Kidney (tissue), 14 donors: ENCODE measurements around the gene DHX57. TPM values are rescaled to one million over a fixed set of nuclear protein-coding genes. Genes with fewer than 3 reads are reported as not detected.

Experiments
- DNase-seq, 5 donors: peaks; one replicate each; pipeline ENCODE4 v3.0.0-alpha.2; 2013 to 2020
- FAIRE-seq: peaks from 2 replicates; lab custom pipeline; 2012; peaks lifted over from hg19 to GRCh38; lab: Jason Lieb, UNC
- H3K27ac ChIP-seq, 2 donors: one replicate each; pipeline ENCODE4 v1.7.0; 2013; ENCODE audit warnings: low read depth in 2 of 2, low read length in 2 of 2, inconsistent platforms in 1 of 2
- H3K27me3 ChIP-seq: one replicate; pipeline ENCODE4 v1.7.1; 2013; ENCODE audit warnings: low read length, inconsistent platforms; ENCODE audit not compliant: control insufficient read depth, insufficient read depth
- H3K36me3 ChIP-seq, 3 donors: one replicate each; pipeline versions ENCODE4 v1.7.0 to v1.7.1; 2013; ENCODE audit warnings: low read length in 3 of 3, control low read depth in 1 of 3, inconsistent platforms in 1 of 3; ENCODE audit not compliant: insufficient read depth in 3 of 3, control insufficient read depth in 2 of 3
- H3K4me1 ChIP-seq, 3 donors: one replicate each; pipeline versions ENCODE4 v1.7.0 to v1.7.1; 2013; ENCODE audit warnings: low read length in 3 of 3, inconsistent platforms in 1 of 3, low read depth in 1 of 3; ENCODE audit not compliant: control insufficient read depth in 2 of 3, insufficient read depth in 2 of 3
- H3K4me3 ChIP-seq, 3 donors: one replicate each; pipeline versions ENCODE4 v1.7.0 to v1.8.1; 2013; ENCODE audit warnings: low read length in 3 of 3, control low read depth in 1 of 3, inconsistent platforms in 1 of 3
- H3K9ac ChIP-seq, 3 donors: one replicate each; pipeline versions ENCODE4 v1.7.0 to v1.7.1; 2013; ENCODE audit warnings: low read length in 3 of 3, control low read depth in 1 of 3, inconsistent platforms in 1 of 3
- H3K9me3 ChIP-seq, 3 donors: one replicate each; pipeline versions ENCODE4 v1.7.0 to v1.7.1; 2013; ENCODE audit warnings: low read length in 3 of 3, control low read depth in 1 of 3, inconsistent platforms in 1 of 3; ENCODE audit not compliant: control insufficient read depth in 2 of 3, insufficient read depth in 1 of 3
- CTCF ChIP-seq: IDR thresholded peaks from 3 replicates; pipeline ENCODE4 v1.5.1; 2012; ENCODE audit warnings: mild to moderate bottlenecking, moderate library complexity, borderline replicate concordance; ENCODE audit not compliant: insufficient read depth; ENCODE audit errors: extremely low read depth
- intact Hi-C: fragments of 100-400 bp; cut with DNase I; formaldehyde crosslinking; loops from one replicate; pipeline ENCODE4 v1.11.1; 2022
- polyA plus RNA-seq: library from polyadenylated mRNA; stranded (reverse); fragments of 350-450 nt; fragmentation: Illumina TruSeq; extraction: RNeasy Lipid Tissue Mini Kit (QIAGEN cat#74804); gene quantifications from one replicate; pipeline ENCODE4 v1.2.3, GENCODE V29; 2014; ENCODE audit warnings: low read depth, low replicate concordance; ENCODE audit not compliant: insufficient read depth
- total RNA-seq: library from RNA; stranded (reverse); fragmentation: NEBNext Ultra II Directional; extraction: Animal tissue kit (Norgen Biotek cat#: 25700); gene quantifications from one replicate; pipeline ENCODE4 v1.2.1, GENCODE V29; 2021
- donor health status: control.
- donor health status: control.
- donor health status: control.
- donor health status: control.
- donor health status: control.
- donor health status: DM: yes; HTN: yes; CAD: no.
- donor health status: Normal renal cell carcinoma (clear cell type).

DHX57 gene
- total and polyA plus RNA-seq, 2 donors from 2014 or later: 6.9 to 20.7 TPM

GRCh38 chr2:38754506-38754905 is 121.2 kb downstream of the DHX57 start:
- H3K9me3 ChIP-seq: no peaks in the 10 kb centered on the region
- intact Hi-C loops: no loop called here
- DNase-seq: no peak
- peaks cover 0 to 4% (median 0%) of the 10 kb centered on the region in 3 donors for H3K36me3 ChIP-seq
- peaks cover 0 to 4% (median 1%) of the 10 kb centered on the region in 3 donors for H3K4me1 ChIP-seq
- peak overlapping the region in 2 of 3 donors; percentile 19 to 34 for H3K4me3 ChIP-seq
- no peak overlapping the region for H3K27ac ChIP-seq
- TF ChIP-seq CTCF: no peak
- FAIRE-seq: peak; percentile 8
- H3K27me3 ChIP-seq: no peaks in the 10 kb centered on the region
- H3K9ac ChIP-seq: peak overlapping the region in 1 of 3 donors; percentile 32

- H3K4me3 ChIP-seq: no peak overlapping the region
- no peak overlapping the region for H3K27ac ChIP-seq
- intact Hi-C loops: no loop called here
- DNase-seq: no peak
- FAIRE-seq: no peak
- H3K27me3 ChIP-seq: no peaks in the 10 kb centered on the region
- TF ChIP-seq CTCF: no peak
- H3K4me1 ChIP-seq: peaks cover 0 to 4% (median 3%) of the 10 kb centered on the region in 3 donors
- H3K9me3 ChIP-seq: no peaks in the 10 kb centered on the region
- H3K9ac ChIP-seq: no peak overlapping the region
- peaks cover 0 to 5% (median 1%) of the 10 kb centered on the region in 3 donors for H3K36me3 ChIP-seq
These were observed 121.7 kb downstream of the DHX57 start for GRCh38 chr2:38754049-38754448.

- Histone ChIP-seq H3K36me3 (peaks cover 20 to 27% (median 20%) of the 10 kb centered on the region in 3 donors), H3K4me1 (peaks cover 5 to 12% (median 8%) of the 10 kb centered on the region in 3 donors), H3K27ac (peak overlapping the region; percentile 100), H3K4me3 (peak overlapping the region; percentile 75 to 100 (median 98)), H3K9ac (peak overlapping the region; percentile 72 to 100 (median 100)), H3K27me3 (no peaks in the 10 kb centered on the region), H3K9me3 (no peaks in the 10 kb centered on the region)
- DNase-seq (no peak), FAIRE-seq (no peak)
- no peak for TF ChIP-seq CTCF
- intact Hi-C loops: no loop called here
These were observed 123.9 kb downstream of the DHX57 start for GRCh38 chr2:38751596-38752410.
